Measurements from ENCODE around the gene OR2C3.
A peak's percentile ranks its signal among the peaks of the same experiment; 100 is the strongest.

OR2C3 gene

GRCh38 chr1:247536340-247536739 lies at the start of gene OR2C3:
OR2C3 (minus strand) TSS chr1:247536440; CDS start chr1:247532511, 3,929 bp downstream.
- no peak within 1 kb of the TSS for H3K4me3 ChIP-seq (replicated peaks; ENCODE audit: low read depth, low read length)
- no peak for DNase-seq (ENCODE audit: low read depth)
- no peak for TF ChIP-seq CTCF (IDR thresholded peaks at IDR 0.05; ENCODE audit: low read length, missing control alignments)

GRCh38 chr1:247578946-247579460 lies 42.8 kb upstream of the OR2C3 start:
- TF ChIP-seq CTCF (IDR thresholded peaks at IDR 0.05; ENCODE audit: low read length, missing control alignments) = no peak
- DNase-seq (ENCODE audit: low read depth) = no peak
- no peak overlapping the region for H3K4me3 ChIP-seq (replicated peaks; ENCODE audit: low read depth, low read length)

GRCh38 chr1:247576514-247576913 lies 40.3 kb upstream of the OR2C3 start:
- H3K4me3 ChIP-seq (replicated peaks; ENCODE audit: low read depth, low read length) = no peak overlapping the region
- peak; percentile 6 for DNase-seq (ENCODE audit: low read depth)
- peak; percentile 24 for TF ChIP-seq CTCF (IDR thresholded peaks at IDR 0.05; ENCODE audit: low read length, missing control alignments)

- H3K4me3 ChIP-seq (replicated peaks; ENCODE audit: low read depth, low read length) = no peak overlapping the region
- no peak for TF ChIP-seq CTCF (IDR thresholded peaks at IDR 0.05; ENCODE audit: low read length, missing control alignments)
- no peak for DNase-seq (ENCODE audit: low read depth)
These were observed 38.4 kb upstream of the OR2C3 start for GRCh38 chr1:247574664-247575063.

- TF ChIP-seq CTCF (IDR thresholded peaks at IDR 0.05; ENCODE audit: low read length, missing control alignments) = no peak
- H3K4me3 ChIP-seq (replicated peaks; ENCODE audit: low read depth, low read length) = no peak overlapping the region
- no peak for DNase-seq (ENCODE audit: low read depth)
These were observed 38.0 kb upstream of the OR2C3 start for GRCh38 chr1:247574236-247574635.

- no peak overlapping the region for H3K4me3 ChIP-seq (replicated peaks; ENCODE audit: low read depth, low read length)
- DNase-seq (ENCODE audit: low read depth) = no peak
- TF ChIP-seq CTCF (IDR thresholded peaks at IDR 0.05; ENCODE audit: low read length, missing control alignments) = no peak
These were observed 26.0 kb upstream of the OR2C3 start for GRCh38 chr1:247562198-247562597.

- TF ChIP-seq CTCF (IDR thresholded peaks at IDR 0.05; ENCODE audit: low read length, missing control alignments) = no peak
- DNase-seq (ENCODE audit: low read depth) = no peak
- H3K4me3 ChIP-seq (replicated peaks; ENCODE audit: low read depth, low read length) = no peak overlapping the region
These were observed 25.5 kb upstream of the OR2C3 start for GRCh38 chr1:247561711-247562110.

All from fibroblast of pulmonary artery (primary cell).